Erythroblast (primary cell): ENCODE data around the gene NEAT1.

ENCODE experiments used
- DNase-seq, 2 experiments: peaks; one replicate each; lab custom pipeline; 2025; lab: John Stamatoyannopoulos, UW
- GATA1 ChIP-seq: IDR thresholded peaks from 2 replicates; pipeline ENCODE4 v1.6.1; 2011; ENCODE audit warnings: low read depth, mild to moderate bottlenecking, control low read depth, low read length, moderate library complexity
- POLR2A ChIP-seq: IDR thresholded peaks from 2 replicates; pipeline ENCODE4 v1.6.1; 2011; ENCODE audit warnings: mild to moderate bottlenecking, low read length

NEAT1 gene

DNA sequence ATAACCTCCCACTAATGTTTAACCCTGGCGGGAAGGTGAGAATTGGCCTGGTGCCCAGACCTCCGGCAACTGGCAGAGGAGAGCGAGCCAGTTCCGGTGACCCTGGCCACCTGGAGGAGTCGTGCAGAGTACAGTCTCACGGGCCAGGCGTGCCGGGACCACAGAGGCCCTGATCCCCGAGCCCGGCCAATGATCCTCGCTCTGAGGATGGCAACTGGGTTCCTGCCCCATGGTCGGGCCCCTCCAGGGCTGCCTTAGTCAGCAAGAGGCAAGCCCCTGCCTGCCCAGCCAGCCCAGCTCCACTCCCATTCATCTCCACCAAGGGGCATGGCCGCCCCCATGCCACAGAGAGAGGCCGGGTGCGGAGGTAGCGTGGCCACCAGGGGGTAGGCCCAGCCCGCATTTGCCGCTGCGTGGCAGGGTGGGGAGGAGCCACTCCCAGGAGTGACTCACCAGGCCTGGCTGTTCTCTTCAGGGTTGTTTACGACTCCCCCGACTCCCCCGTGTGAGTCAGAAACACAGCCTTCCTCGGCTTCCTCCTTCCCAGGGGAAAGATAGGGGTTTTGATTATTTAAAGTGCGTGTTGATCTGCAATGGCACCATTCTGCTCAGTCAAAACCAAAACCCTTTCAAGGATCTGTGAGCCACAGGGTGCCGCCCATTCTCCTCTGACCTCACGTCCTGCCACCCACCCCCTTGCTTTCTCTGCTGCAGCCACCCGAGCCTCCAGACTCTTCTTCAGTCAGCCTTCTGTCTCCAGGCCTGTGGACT is 40.4 kb upstream of the NEAT1 start, which contains the start of gene SLC25A45:
Gene SLC25A45, minus strand, starts transcription at position 614 of the 771 bp plus-strand sequence. CDS start 695 bp downstream, outside the sequence.
- peak; percentile 92 to 96 for DNase-seq
- TF ChIP-seq POLR2A, result peak; percentile 85
- no peak for TF ChIP-seq GATA1

DNA sequence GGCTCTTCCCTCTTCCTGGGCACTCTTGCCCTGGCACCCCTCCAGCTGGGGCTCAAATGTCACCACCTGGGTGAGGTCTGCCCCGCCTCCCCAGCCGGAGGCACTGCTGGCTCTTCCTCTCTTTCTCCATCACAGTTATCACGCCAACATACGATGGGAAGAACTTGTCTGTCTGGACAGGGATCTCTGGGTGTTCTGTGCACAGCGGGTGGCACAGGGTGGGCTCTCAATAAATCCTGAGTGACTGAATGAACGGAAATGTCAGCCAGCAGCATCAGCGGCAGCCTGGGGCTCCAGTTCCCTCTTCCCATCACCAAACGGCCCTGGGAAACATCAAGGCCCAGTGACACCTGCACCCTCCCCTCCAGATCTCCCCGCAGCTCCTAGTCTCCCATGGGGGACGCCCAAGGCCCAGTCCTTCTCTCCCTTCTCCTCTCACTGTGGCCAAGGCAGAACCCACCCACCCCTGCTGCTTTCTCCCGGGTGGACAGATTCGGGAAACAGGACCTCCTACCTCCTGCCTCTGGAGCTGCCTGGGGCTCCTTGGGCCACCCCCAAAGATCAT is 39.7 kb upstream of the NEAT1 start:
- DNase-seq, result no peak
- no peak for TF ChIP-seq GATA1
- TF ChIP-seq POLR2A, result peak; percentile 60

DNA sequence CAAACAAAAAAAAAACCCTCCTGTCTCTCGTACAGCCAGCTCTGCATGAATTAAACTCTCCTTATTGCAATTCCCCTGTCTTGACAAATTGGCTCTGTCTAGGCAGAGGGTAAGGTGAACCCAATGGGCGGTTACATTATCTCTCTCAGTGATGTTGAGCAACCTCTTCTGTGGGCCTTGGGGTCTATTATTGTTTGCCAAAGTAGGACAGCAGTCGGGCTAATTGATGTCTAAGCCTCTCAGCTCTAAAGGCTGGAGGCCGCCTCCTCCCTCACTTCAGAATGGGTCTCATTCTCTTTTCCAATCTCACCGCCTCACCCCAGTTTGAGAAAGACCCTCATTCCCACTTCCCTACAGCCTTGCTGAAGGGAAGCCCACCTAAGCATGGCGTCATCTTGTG is 38.8 kb upstream of the NEAT1 start:
- TF ChIP-seq GATA1 (no peak), POLR2A (no peak)
- DNase-seq, result no peak

GRCh38 chr11:65384301-65384889 is 38.2 kb upstream of the NEAT1 start:
- DNase-seq, result no peak
- no peak for TF ChIP-seq POLR2A
- no peak for TF ChIP-seq GATA1

- TF ChIP-seq POLR2A (peak; percentile 88), GATA1 (no peak)
- peak; percentile 84 to 93 for DNase-seq
Measured at GRCh38 chr11:65386307-65387140, 36.1 kb upstream of the NEAT1 start, which contains the start of gene FRMD8. TSS of gene FRMD8 (plus strand) at chr11:65386637. CDS start at chr11:65387037, 400 bp downstream.

DNA sequence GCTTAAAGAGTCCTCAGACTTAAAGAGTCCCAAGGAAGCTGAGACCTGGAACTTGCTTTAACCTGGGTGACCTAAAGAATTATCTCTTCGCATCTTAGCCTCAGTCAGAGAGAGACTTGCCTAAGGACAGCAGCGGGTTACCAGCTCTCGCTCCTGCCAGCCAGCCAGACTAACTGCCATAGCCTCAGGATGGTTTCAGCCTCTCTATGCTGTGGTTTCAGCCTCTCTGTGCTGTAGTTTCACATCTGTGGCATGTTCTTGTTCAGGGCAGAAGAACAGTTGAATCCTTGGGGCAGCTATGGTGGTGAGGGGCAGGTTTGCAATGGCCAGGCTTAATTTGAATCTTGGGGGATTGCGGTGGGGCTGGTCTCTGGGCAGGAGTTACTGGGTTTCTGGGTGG is 33.9 kb upstream of the NEAT1 start:
- no peak for TF ChIP-seq GATA1
- TF ChIP-seq POLR2A, result no peak
- no peak for DNase-seq

DNA sequence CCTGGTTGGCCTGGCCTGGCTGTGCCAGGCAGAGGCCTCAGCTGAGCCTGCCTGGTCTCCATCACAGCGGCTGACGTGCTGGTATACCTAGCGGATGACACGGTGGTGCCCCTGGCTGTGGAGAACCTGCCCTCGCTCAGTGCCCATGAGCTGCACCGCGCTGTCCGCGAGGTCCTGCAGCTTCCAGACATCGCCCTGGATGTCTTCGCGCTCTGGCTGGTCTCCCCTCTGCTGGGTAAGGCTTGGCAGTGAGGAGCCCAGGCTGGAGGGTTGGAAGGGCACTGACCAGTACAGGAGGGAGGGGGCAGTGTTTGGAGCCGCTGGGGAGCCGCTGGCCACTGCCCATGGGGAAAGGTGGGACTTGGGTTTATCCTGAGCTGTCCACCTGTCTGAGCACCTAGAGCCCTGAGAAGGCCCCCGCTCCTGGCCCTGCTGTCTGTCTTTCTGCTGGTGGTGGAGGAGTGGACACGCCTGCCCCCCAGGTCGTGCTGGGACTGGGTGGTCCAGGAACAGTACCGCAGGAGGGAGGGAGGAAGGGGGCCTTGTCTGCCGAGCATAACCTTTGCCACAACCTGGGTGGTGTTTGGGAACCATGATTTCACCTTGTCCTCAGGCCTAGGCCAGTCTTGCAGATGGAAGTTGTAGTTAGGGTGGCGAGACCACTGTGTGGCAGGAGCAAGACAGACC is 33.2 kb upstream of the NEAT1 start:
- DNase-seq, result no peak
- TF ChIP-seq POLR2A (no peak), GATA1 (no peak)

DNA sequence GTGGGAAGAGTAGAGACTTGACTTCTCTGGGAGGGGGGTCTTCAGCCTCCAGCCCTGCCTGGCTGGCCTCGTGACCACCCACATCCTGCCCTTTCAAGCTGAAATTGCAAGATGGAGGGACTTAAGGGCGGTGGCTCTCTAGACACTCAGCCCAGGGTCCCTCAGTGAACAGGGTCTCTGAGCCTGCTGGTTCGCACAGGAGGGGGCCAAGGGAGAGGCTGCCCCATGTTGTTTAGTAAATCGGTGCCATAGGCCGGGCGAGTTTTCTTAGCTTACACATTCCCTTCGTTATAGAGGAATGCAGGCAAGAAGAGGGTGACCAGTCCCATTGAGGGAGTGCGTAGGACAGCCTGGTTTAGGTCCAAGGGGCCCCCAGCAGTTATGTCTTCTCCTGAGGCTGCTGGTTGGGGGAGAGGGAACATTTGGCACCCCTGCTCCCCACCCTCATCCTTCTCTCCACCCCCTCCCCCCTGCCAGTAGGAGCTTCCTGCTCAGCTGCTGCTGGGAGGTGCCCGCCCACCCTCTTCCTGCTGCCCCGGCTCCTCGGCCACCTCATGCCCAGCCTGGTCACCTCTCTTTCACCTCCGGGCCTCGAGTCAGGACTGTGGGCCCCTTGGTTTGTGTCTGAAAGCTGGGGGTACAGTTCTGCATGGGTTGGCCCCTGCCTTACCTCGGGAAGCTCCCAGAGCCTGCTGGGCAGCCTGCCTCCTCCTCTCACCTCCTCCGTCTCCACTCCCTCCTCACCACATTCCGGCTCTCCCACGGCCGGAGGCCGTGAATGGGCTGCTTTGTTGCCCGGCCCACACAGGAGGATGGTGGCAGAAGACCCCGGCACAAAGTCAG is 32.3 kb upstream of the NEAT1 start:
- TF ChIP-seq POLR2A (no peak), GATA1 (no peak)
- no peak for DNase-seq

GRCh38 chr11:65390996-65391395 is 31.6 kb upstream of the NEAT1 start:
- TF ChIP-seq GATA1 (no peak), POLR2A (no peak)
- no peak for DNase-seq

DNA sequence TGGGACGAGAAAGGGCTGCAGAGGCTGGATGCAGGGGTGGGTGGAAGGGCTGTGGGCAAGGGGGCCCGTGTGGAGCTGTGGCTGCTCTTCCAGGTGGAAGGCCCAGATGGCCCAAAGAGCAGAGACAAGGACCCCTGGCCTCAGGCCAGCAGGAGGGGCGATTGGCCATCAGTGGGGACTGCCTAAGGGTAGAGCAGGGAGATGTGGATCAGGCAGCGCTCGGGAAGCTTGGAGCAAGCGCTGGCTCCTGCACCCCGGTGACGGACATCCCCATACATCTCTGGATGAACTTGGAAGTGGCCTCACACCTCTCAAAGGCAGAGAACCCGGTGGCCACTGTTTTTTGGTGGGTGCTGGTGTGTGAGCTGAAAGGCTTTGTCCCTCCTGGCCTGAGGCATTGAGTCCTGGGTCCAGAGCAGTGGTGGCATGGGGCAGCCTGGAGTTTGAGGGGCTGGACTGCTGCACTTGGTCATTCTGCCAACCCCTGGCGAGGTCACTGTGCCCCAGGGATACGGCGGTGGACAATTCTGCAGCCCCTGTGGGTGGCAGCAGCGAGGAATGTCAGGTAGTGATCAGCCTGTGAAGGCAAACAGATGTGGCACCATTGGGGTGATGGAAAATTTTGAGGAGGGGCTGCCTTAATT is 30.3 kb upstream of the NEAT1 start:
- no peak for DNase-seq
- TF ChIP-seq GATA1 (no peak), POLR2A (no peak)

- TF ChIP-seq POLR2A (no peak), GATA1 (no peak)
- no peak for DNase-seq
Measured at GRCh38 chr11:65392899-65393298, 29.7 kb upstream of the NEAT1 start.
